HG02571 (cell line): ENCODE measurements around the gene EMSY.
"Not testable (repeated sequence)": the region's sequence is repeated elsewhere in the genome, so short reads cannot be mapped to it uniquely, and the experiment has no call there.

Source experiments
- ATAC-seq: cut with Tn5 transposase; IDR thresholded peaks from one replicate; pipeline ENCODE4 v1.9.1; 2021; ENCODE audit warnings: mild to moderate bottlenecking, moderate library complexity; ENCODE audit not compliant: unreplicated experiment

Gene EMSY

GRCh38 chr11:76591416-76591815 is 146.6 kb downstream of the EMSY start:
- ATAC-seq: no peak

- ATAC-seq: no peak
Observed at GRCh38 chr11:76592025-76592914, 147.5 kb downstream of the EMSY start.

- ATAC-seq: no peak
Observed at GRCh38 chr11:76592961-76593360, 148.1 kb downstream of the EMSY start.

- ATAC-seq: not testable (repeated sequence)
Observed at GRCh38 chr11:76595091-76595490, 150.3 kb downstream of the EMSY start.

GRCh38 chr11:76596652-76597051 is 151.8 kb downstream of the EMSY start:
- no peak for ATAC-seq

GRCh38 chr11:76597533-76598425 is 153.0 kb downstream of the EMSY start:
- ATAC-seq: no peak

GRCh38 chr11:76598426-76598839 is 153.6 kb downstream of the EMSY start:
- ATAC-seq: peak; percentile 71

- ATAC-seq: no peak
Observed at GRCh38 chr11:76599041-76600013, 154.5 kb downstream of the EMSY start.

GRCh38 chr11:76600124-76600655 is 155.4 kb downstream of the EMSY start:
- ATAC-seq: no peak

GRCh38 chr11:76601272-76601671 is 156.5 kb downstream of the EMSY start:
- ATAC-seq: no peak

- no peak for ATAC-seq
Observed at GRCh38 chr11:76601724-76602123, 156.9 kb downstream of the EMSY start.

GRCh38 chr11:76602431-76602861 is 157.6 kb downstream of the EMSY start:
- ATAC-seq: no peak
